Measurements from ENCODE around the gene TMEM272.
A peak's percentile ranks its signal among the peaks of the same experiment; 100 is the strongest.

DNA sequence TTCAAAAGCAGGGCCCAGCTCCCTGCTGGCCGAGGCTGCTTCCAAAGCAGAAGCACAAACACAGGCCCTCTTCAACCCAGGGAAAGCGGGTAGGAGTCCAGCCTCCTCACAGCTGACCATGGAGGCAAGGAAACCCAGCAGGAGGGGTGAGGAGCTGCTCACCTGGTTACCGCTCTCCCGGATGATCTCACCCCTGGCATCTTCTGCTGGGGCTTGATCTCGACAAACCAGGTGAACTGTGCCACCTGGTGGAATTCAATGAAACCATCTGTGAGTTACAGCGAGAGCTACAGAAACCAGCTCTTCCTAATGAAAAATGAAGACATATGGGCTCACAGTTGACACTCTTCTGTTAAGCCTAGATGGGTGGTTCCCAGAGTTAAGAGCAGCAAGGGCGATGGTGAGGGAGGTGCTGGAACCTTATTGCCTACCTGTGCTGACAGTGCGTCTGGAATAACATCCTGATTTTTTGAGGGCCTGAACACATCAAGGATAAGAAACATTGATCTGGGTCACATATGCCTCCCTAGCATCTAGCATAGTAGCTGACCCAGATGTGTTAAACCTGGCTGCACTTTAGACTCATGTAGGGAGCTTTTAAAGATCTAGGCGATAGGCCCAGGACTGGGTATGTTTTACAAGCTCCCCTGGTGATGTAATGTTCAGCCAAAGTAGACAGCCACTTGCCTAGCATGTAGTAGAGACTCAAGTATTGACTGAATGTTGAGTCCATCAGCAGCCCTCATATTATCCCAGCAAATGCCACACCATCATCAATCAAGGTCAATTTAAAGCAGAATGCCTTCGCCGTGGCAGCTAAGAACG is 47.1 kb downstream of the TMEM272 start:
- TF ChIP-seq, protein P1, sequence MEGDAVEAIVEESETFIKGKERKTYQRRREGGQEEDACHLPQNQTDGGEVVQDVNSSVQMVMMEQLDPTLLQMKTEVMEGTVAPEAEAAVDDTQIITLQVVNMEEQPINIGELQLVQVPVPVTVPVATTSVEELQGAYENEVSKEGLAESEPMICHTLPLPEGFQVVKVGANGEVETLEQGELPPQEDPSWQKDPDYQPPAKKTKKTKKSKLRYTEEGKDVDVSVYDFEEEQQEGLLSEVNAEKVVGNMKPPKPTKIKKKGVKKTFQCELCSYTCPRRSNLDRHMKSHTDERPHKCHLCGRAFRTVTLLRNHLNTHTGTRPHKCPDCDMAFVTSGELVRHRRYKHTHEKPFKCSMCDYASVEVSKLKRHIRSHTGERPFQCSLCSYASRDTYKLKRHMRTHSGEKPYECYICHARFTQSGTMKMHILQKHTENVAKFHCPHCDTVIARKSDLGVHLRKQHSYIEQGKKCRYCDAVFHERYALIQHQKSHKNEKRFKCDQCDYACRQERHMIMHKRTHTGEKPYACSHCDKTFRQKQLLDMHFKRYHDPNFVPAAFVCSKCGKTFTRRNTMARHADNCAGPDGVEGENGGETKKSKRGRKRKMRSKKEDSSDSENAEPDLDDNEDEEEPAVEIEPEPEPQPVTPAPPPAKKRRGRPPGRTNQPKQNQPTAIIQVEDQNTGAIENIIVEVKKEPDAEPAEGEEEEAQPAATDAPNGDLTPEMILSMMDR (IDR thresholded peaks at IDR 0.05) = peak; percentile 12 to 63 (median 46)
- TF ChIP-seq EP300 (IDR thresholded peaks at IDR 0.05) (no peak), POLR2AphosphoS5 (IDR thresholded peaks at IDR 0.05) (no peak)
